Endodermal cell (in vitro differentiated cells): Measurements from ENCODE around the gene GNB1. TPM values are rescaled to one million over a fixed set of nuclear protein-coding genes. Genes with fewer than 3 reads are reported as not detected.

ENCODE experiments used
- DNase-seq: peaks from one replicate; pipeline ENCODE4 v3.0.0-alpha.2; 2017
- H3K27ac ChIP-seq: 2 replicates; pipeline ENCODE4 v1.5.1; 2013; ENCODE audit warnings: mild to moderate bottlenecking, low read depth, low read length, moderate library complexity
- H3K27me3 ChIP-seq: 2 replicates; pipeline ENCODE4 v1.6.1; 2013; ENCODE audit warnings: mild to moderate bottlenecking, low read length, moderate library complexity; ENCODE audit not compliant: insufficient read depth, control insufficient read depth, poor library complexity, severe bottlenecking
- H3K36me3 ChIP-seq: 2 replicates; pipeline ENCODE4 v1.7.0; 2013; ENCODE audit warnings: mild to moderate bottlenecking, low read length, moderate library complexity; ENCODE audit not compliant: control insufficient read depth, insufficient read depth
- H3K4me1 ChIP-seq: one replicate; pipeline ENCODE4 v1.7.0; 2013; ENCODE audit warnings: low read length; ENCODE audit not compliant: control insufficient read depth, insufficient read depth
- H3K4me3 ChIP-seq: 2 replicates; pipeline ENCODE4 v1.5.1; 2013; ENCODE audit warnings: mild to moderate bottlenecking, low read length, moderate library complexity
- H3K9ac ChIP-seq: 2 replicates; pipeline ENCODE4 v1.6.1; 2013; ENCODE audit warnings: mild to moderate bottlenecking, low read length, moderate library complexity; ENCODE audit not compliant: poor library complexity, severe bottlenecking; ENCODE audit errors: extremely low read depth
- H3K9me3 ChIP-seq: 2 replicates; pipeline ENCODE4 v1.6.1; 2013; ENCODE audit warnings: mild to moderate bottlenecking, low read length, moderate library complexity; ENCODE audit not compliant: control insufficient read depth
- H3K27ac Mint-ChIP-seq: 2 replicates; pipeline ENCODE4 v1.8.0; 2020; ENCODE audit warnings: mixed read lengths
- H3K27me3 Mint-ChIP-seq: 2 replicates; pipeline ENCODE4 v1.8.0; 2021; ENCODE audit warnings: mild to moderate bottlenecking, mixed read lengths; ENCODE audit not compliant: insufficient read depth
- H3K36me3 Mint-ChIP-seq: 2 replicates; pipeline ENCODE4 v1.8.0; 2020; ENCODE audit warnings: low read depth, mixed read lengths
- H3K4me1 Mint-ChIP-seq: 2 replicates; pipeline ENCODE4 v1.8.0; 2020; ENCODE audit warnings: mixed read lengths
- H3K4me3 Mint-ChIP-seq: 2 replicates; pipeline ENCODE4 v1.8.0; 2020; ENCODE audit warnings: mild to moderate bottlenecking, moderate library complexity, mixed read lengths
- H3K9me3 Mint-ChIP-seq: 2 replicates; pipeline ENCODE4 v1.8.0; 2020; ENCODE audit warnings: mild to moderate bottlenecking, mixed read lengths
- CTCF ChIP-seq: fragments of 200-600 bp; sonication (generic); conservative IDR thresholded peaks from 2 replicates; pipeline ENCODE4 v1.5.0; 2021; ENCODE audit warnings: antibody characterized with exemption, mild to moderate bottlenecking
- WGBS, 2 experiments: methylation state at CpG; one replicate each; pipeline versions ENCODE4 v1.1.5 to v1.1.7; 2013; ENCODE audit warnings: missing lambda C conversion rate in 2 of 2, mixed read lengths in 1 of 2; ENCODE audit not compliant: insufficient coverage in 1 of 2, insufficient read length in 1 of 2; 5-methylcytosine and 5-hydroxymethylcytosine counted together
- total RNA-seq, 2 donors: library from RNA; stranded (reverse); fragmentation: NEBNext Ultra II Directional in 1 of 2; extraction: Animal tissue kit (Norgen Biotek cat#: 25700) in 1 of 2; gene quantifications; 2 replicates in 1 of 2; 3 replicates in 1 of 2; pipeline ENCODE4 v1.2.1, GENCODE V29; 2021

GNB1 gene
- total RNA-seq, 2 donors from 2014 or later: 369 to 371 TPM

- Histone ChIP-seq H3K36me3 (peaks cover 37% of the 10 kb centered on the region), H3K9ac (no peak overlapping the region), H3K4me1 (no peaks in the 10 kb centered on the region), H3K27me3 (no peaks in the 10 kb centered on the region), H3K27ac (no peak overlapping the region), H3K4me3 (no peak overlapping the region), H3K9me3 (no peaks in the 10 kb centered on the region)
- no peaks in the 10 kb centered on the region for H3K27me3 Mint-ChIP-seq
- no peaks in the 10 kb centered on the region for H3K4me1 Mint-ChIP-seq
- peaks cover 68% of the 10 kb centered on the region for H3K36me3 Mint-ChIP-seq
- H3K27ac Mint-ChIP-seq: no peak overlapping the region
- DNase-seq: no peak
- 96 to 97% methylated on average over 13 to 23 of the region's 23 CpGs for WGBS, 2 experiments
- H3K4me3 Mint-ChIP-seq: no peak overlapping the region
- H3K9me3 Mint-ChIP-seq: no peaks in the 10 kb centered on the region
- TF ChIP-seq CTCF: no peak
Measured at GRCh38 chr1:1761504-1762376, 129.1 kb downstream of the GNB1 start.

- Histone ChIP-seq H3K4me1 (no peaks in the 10 kb centered on the region), H3K9ac (no peak overlapping the region), H3K9me3 (no peaks in the 10 kb centered on the region), H3K4me3 (no peak overlapping the region), H3K27ac (no peak overlapping the region), H3K36me3 (peaks cover 41% of the 10 kb centered on the region), H3K27me3 (no peaks in the 10 kb centered on the region)
- no peak for DNase-seq
- Mint-ChIP-seq H3K9me3 (no peaks in the 10 kb centered on the region), H3K4me1 (no peaks in the 10 kb centered on the region), H3K27me3 (no peaks in the 10 kb centered on the region), H3K27ac (no peak overlapping the region), H3K36me3 (peaks cover 70% of the 10 kb centered on the region), H3K4me3 (no peak overlapping the region)
- no peak for TF ChIP-seq CTCF
- 95 to 96% methylated on average over 10 of the region's 10 CpGs for WGBS, 2 experiments
Measured at GRCh38 chr1:1760715-1761114, 130.2 kb downstream of the GNB1 start.

GRCh38 chr1:1760345-1760650 is 130.6 kb downstream of the GNB1 start:
- no peak overlapping the region for H3K9ac ChIP-seq
- H3K4me1 ChIP-seq: no peaks in the 10 kb centered on the region
- WGBS, 2 experiments: 95 to 98% methylated on average over 19 to 20 of the region's 20 CpGs
- peaks cover 43% of the 10 kb centered on the region for H3K36me3 ChIP-seq
- H3K27ac ChIP-seq: no peak overlapping the region
- no peaks in the 10 kb centered on the region for H3K9me3 Mint-ChIP-seq
- no peaks in the 10 kb centered on the region for H3K4me1 Mint-ChIP-seq
- H3K9me3 ChIP-seq: no peaks in the 10 kb centered on the region
- H3K27ac Mint-ChIP-seq: no peak overlapping the region
- H3K4me3 ChIP-seq: no peak overlapping the region
- DNase-seq: no peak
- no peaks in the 10 kb centered on the region for H3K27me3 Mint-ChIP-seq
- no peak for TF ChIP-seq CTCF
- no peak overlapping the region for H3K4me3 Mint-ChIP-seq
- peaks cover 71% of the 10 kb centered on the region for H3K36me3 Mint-ChIP-seq
- no peaks in the 10 kb centered on the region for H3K27me3 ChIP-seq
